Heart left ventricle (tissue), 13 donors: ENCODE measurements around the gene HOXB13.

Source experiments
- CTCF ChIP-seq, 12 donors: fragments of 200-600 bp; sonication (generic) in 4 of 12; IDR thresholded peaks; one replicate each; pipeline versions ENCODE4 v1.5.0 to v1.8.0; 2018 to 2022; ENCODE audit warnings: antibody characterized with exemption in 12 of 12, mild to moderate bottlenecking in 5 of 12
- POLR2A ChIP-seq, 2 donors: fragments of 450-650 bp; IDR thresholded peaks; one replicate each; pipeline ENCODE4 v1.6.1; 2017; ENCODE audit warnings: antibody characterized with exemption in 2 of 2, mild to moderate bottlenecking in 2 of 2, moderate library complexity in 2 of 2
- donor health status: ischemic (EF 13 %, LVEDD 7.1; RV severe dilation, severe dysfunction).
- donor health status: DM: no; HTN: yes; CAD: no.
- donor health status: DM: no; HTN: no; CAD: no.
- donor health status: ischemic (EF 25% LVEDD 6.9; RV normal size, moderate dysfunction).
- donor health status: ischemic (EF 25% LVEDD 5.7; RV mildly dilated, moderate dysfunction).
- donor health status: ischemic (EF 35%, LVEDD 5.7; RV mildly dilated, moderate dysfunction).
- donor health status: nonischemic (EF 11% LVEDD 7.7; RV severe dilation, severe dysfunction).
- donor health status: DM: yes; HTN: yes; CAD: no.
- donor health status: PGD.
- donor health status: ischemic (EF 29% LVEDD 5.4; RV normal size, mild dysfunction).
- donor health status: nonischemic (EF 23%, LVEDD 6.1; RV moderate dilation, normal function).

- TF ChIP-seq CTCF (IDR thresholded peaks at IDR 0.05) (no peak), POLR2A (IDR thresholded peaks at IDR 0.05) (no peak)
Measured at GRCh38 chr17:48738424-48738802, 9.9 kb upstream of the HOXB13 start.
